Right cardiac atrium (tissue), 5 donors: ENCODE data around the gene PRDM16. TPM values are rescaled to one million over a fixed set of nuclear protein-coding genes. Genes with fewer than 3 reads are reported as not detected.
"Not testable (repeated sequence)": the region's sequence is repeated elsewhere in the genome, so short reads cannot be mapped to it uniquely, and the experiment has no call there.

Experiments
- ATAC-seq, 2 donors: fragments of 200-7000 bp; cut with Tn5 transposase; one replicate each; pipeline versions ENCODE4 v1.8.0 to v1.9.1; 2020; ENCODE audit warnings: moderate library complexity in 2 of 2, mild to moderate bottlenecking in 1 of 2
- DNase-seq, 3 donors: peaks; one replicate each; pipeline ENCODE4 v3.0.0-alpha.2; 2020
- H3K27ac ChIP-seq: one replicate; pipeline ENCODE4 v1.5.1; 2013; ENCODE audit warnings: mild to moderate bottlenecking, low read length, control low read depth, moderate library complexity
- H3K27me3 ChIP-seq: one replicate; pipeline ENCODE4 v1.6.1; 2013; ENCODE audit not compliant: control insufficient read depth, insufficient read depth
- H3K4me1 ChIP-seq: one replicate; pipeline ENCODE4 v1.6.1; 2013; ENCODE audit warnings: low read length; ENCODE audit not compliant: control insufficient read depth, insufficient read depth
- H3K4me3 ChIP-seq: one replicate; pipeline ENCODE4 v1.5.1; 2013; ENCODE audit warnings: low read length, control low read depth
- H3K9me3 ChIP-seq: one replicate; pipeline ENCODE4 v1.6.1; 2013; ENCODE audit warnings: low read length; ENCODE audit not compliant: control insufficient read depth
- WGBS: extraction: QIAGEN DNeasy Blood & Tissue Kit; methylation state at CpG from one replicate; pipeline ENCODE4 v1.1.7; 2013; 5-methylcytosine and 5-hydroxymethylcytosine counted together
- intact Hi-C, 4 donors: fragments of 100-400 bp; cut with DNase I; formaldehyde crosslinking; loops; one replicate each; pipeline versions ENCODE4 v1.11.0 to v1.14.0; 2022 to 2023
- polyA plus RNA-seq: library from polyadenylated mRNA; stranded (reverse); fragments of 200-250 nt; gene quantifications from one replicate; pipeline ENCODE4 v1.2.3, GENCODE V29; 2013
- total RNA-seq, 4 donors: library from RNA; stranded (reverse); fragmentation: NEBNext Ultra II Directional; extraction: Animal tissue kit (Norgen Biotek cat#: 25700); gene quantifications; one replicate each; pipeline ENCODE4 v1.2.1, GENCODE V29; 2021
- donor health status: healthy with polysubstance abuse.
- donor health status: DM: no; HTN: yes; CAD: no.
- donor health status: DM: no; HTN: no; CAD: no.
- donor health status: DM: no; HTN: yes; CAD: no; lungs with severe emphysema.
- donor health status: DM: yes; HTN: yes; CAD: no.

The PRDM16 gene
- total and polyA plus RNA-seq, 5 donors = 1.1 to 2.9 (median 1.9) TPM

DNA sequence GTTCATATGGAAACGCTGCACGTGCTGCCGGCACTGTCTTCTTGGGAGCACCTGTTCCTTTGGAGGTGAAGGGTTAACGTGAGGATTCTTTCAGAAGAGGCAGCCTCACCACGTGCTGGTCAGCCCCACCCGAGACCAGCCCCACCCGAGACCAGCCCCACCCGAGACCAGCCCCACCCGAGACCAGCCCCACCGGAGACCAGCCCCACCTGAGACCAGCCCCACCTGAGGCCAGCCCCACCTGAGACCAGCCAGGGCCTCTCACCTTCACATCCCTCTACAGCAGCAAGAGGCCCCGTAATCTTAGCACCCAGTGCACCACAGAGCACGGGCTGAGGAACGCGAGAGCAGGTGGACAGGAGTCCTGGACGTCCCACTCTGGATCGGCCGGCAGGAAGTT, 18.0 kb downstream of the PRDM16 start:
- 75% methylated on average over 17 of the region's 17 CpGs for WGBS
- Histone ChIP-seq H3K4me3 (no peak overlapping the region), H3K4me1 (no peaks in the 10 kb centered on the region), H3K27ac (no peak overlapping the region), H3K27me3 (no peaks in the 10 kb centered on the region), H3K9me3 (no peaks in the 10 kb centered on the region)
- DNase-seq (no peak), ATAC-seq (no peak)
- intact Hi-C loops = no loop called here

DNA sequence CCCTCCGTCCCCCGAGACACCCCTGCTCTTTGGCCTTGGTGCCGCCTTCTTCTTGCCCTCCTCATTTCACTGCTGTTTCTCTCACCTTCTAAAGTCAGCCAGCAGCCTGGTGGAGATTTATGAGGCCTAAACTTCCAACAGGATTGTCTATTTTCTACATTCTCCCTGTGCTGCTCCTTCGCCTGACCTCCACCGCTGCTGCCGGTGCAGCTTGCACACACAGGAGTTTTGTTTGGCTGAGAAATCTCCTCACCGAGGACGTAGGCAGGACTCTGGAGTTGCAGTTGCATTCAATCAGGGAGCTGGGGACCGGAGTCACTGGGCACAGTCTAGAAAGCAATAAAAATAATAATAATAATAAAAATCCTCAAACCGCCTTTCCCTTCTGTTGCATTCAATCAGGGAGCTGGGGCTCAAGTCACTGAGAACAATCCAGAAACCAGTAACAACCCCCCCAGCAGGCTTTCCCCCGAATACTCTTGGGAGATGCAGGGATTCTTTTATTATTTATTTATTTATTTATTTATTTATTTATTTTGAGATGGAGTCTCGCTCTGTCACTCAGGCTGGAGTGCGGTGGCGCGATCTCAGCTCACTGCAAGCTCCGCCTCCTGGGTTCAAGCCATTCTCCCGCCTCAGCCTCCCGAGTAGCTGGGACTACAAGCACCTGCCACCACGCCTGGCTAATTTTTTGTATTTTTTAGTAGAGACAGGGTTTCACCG, 19.1 kb downstream of the PRDM16 start:
- H3K27me3 ChIP-seq, H3K9me3 ChIP-seq, ATAC-seq, H3K4me1 ChIP-seq, intact Hi-C loops, DNase-seq, H3K4me3 ChIP-seq, H3K27ac ChIP-seq: not testable (repeated sequence)
- 85% methylated on average over 20 of the region's 20 CpGs for WGBS

DNA sequence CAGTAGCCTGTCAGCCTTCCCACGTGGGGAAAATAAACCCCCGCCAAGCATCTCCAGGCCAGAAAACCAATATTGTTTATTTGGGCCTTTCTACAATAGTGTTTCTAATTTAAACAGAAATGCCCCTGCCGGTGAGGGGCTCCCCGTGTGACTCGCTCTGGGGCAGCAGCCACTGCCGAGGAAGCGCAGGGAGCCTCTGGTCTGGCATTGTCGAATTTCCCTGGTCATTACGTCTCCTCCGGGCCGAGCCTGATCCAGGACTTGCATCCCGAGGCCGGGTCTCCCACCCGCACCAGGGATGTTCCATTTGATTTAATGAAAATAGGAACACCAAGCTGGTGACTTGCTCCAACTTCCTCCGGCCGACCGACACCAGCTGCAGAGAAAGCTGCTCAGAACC, 20.5 kb downstream of the PRDM16 start:
- H3K4me1 ChIP-seq = no peaks in the 10 kb centered on the region
- H3K4me3 ChIP-seq = no peak overlapping the region
- H3K9me3 ChIP-seq = no peaks in the 10 kb centered on the region
- ATAC-seq (no peak), DNase-seq (no peak)
- H3K27me3 ChIP-seq = no peaks in the 10 kb centered on the region
- H3K27ac ChIP-seq = no peak overlapping the region
- 85% methylated on average over 17 of the region's 17 CpGs for WGBS
- intact Hi-C loops = no loop called here

DNA sequence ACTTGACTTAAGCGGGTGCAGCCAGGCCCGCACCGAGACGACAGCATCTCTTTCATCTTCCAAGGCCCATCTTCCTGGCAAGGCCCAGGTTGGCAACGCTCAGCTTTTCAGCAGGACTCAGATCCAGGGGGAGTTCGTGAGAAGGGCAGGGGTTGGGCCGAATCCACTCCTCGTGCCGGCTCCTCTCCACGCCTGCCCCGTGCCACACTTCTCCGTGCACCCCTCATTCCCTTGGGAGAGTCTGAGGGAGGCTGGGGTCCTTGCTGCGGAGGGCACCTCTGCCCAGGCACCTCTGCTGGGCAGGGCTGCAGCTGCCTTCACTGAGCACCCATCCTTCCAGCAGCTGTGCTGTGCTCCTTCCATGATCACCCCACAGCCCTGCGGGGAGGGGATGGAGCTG, 22.3 kb downstream of the PRDM16 start:
- WGBS = 93% methylated on average over 14 of the region's 14 CpGs
- peak in 1 of 3 donors; percentile 56 for DNase-seq

DNA sequence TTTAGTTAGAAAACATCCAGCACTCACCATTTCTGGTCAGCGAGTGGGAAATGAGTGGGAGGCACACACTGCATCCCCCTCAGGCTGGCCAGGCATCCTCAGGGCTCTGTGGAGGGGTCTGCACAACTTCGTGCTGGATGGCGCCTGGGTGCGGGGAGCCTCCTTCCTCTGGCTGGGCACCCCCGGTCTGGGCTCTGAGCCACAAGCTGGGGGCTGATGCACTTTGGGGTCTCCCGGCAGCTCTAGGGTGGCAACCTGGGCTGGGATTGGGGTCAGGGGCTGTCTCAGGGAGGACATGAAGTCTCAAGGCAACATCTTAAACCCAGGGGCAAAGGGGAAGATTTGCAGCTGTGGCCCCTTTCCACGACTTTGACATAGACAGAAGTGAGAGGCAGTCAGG, 23.5 kb downstream of the PRDM16 start:
- no peak for DNase-seq
- Histone ChIP-seq H3K4me1 (no peaks in the 10 kb centered on the region), H3K27ac (no peak overlapping the region), H3K9me3 (no peaks in the 10 kb centered on the region), H3K4me3 (no peak overlapping the region), H3K27me3 (no peaks in the 10 kb centered on the region)
- ATAC-seq = no peak
- intact Hi-C loops = no loop called here
- 75% methylated on average over 7 of the region's 7 CpGs for WGBS

More for the DNA sequence above, 22.3 kb downstream of the PRDM16 start:
- no peak overlapping the region for H3K4me3 ChIP-seq
- no peaks in the 10 kb centered on the region for H3K4me1 ChIP-seq
- intact Hi-C loops = no loop called here
- H3K27me3 ChIP-seq = no peaks in the 10 kb centered on the region
- H3K27ac ChIP-seq = no peak overlapping the region
- no peak for ATAC-seq
- no peaks in the 10 kb centered on the region for H3K9me3 ChIP-seq

DNA sequence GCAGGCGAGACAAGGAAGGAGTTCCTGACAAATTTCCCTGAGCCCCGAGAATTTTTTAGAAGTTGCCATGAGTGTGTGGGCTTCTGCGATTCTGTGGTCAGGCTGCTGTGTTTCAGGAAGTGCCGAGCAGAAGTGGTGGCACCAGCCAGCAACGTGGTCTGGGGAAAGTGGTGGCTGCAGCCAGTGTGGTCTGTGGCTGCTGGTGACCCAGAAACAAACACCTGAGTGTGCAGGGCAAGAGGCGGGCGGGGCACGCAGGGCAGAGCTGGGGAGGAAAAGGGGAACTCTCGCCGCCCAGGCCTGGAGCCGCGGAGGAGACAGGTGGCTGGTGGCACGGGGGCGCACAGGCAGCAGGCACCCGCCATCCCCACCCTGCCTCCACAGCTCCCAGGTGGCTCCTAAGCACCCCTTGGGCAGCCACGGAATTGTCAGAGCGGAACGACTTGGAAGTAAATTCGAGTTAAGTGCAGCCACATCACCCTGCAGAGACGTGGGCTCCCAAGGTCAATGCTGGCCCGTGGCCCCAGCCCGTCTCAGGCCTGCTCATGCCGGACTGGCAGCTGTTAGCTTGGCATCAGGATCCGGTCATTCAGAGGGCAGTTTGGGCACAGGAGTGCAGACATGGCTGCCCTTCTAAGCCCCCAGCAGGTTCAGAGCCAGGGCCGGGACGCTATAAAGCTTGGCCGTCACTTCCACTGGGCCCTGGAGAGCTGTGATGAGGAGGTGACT, 25.1 kb downstream of the PRDM16 start:
- no peak for ATAC-seq
- DNase-seq = no peak

DNA sequence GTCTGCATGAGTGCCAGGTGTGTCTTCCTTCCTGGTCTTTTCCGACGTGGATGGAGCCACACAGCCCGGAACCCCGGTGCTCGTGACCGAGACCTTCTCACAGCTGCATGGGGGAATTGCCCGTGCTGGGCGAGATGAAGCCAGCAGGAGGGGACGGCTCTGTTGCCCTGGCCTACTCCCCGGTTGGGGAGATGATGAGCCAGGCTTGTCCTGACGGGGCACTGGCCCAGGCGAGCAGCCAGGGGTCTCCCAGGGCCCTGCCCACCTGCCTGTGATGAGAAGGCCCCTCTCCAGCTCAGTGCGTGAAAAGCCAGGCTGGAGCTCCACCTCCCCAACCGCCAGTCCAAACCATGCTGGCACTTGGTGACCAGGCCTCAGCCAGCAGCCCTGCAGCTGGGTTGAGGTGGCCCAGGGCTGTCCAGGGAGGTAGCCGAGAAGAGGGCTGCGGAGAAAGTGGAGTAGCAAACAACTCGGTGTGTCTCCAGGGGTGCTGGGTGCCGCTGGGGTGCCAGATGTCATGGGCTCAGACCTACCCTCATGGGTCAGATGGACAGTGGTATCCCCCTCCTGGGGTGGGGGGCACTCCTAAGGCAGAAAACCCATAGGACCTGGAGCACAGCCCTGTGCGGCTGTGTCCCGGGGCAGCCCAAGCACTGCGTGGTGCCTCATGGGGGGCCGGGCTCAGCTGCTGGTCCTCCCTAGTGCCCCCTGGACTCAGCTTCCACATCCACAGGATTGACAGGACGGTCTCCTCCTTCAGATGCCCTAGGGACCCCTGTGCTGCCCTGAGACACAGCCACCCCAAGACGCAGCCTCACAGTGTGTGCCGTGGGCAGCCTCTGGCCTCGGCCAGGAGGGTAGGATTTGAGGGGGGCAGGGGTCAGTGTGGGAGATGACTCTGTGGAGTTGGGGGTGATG, 26.1 kb downstream of the PRDM16 start:
- Histone ChIP-seq H3K27ac (no peak overlapping the region), H3K9me3 (no peaks in the 10 kb centered on the region), H3K4me3 (no peak overlapping the region), H3K4me1 (no peaks in the 10 kb centered on the region), H3K27me3 (no peaks in the 10 kb centered on the region)
- intact Hi-C loops = no loop called here
- 91% methylated on average over 26 of the region's 26 CpGs for whole genome bisulfite sequencing
- DNase-seq (peak in 1 of 3 donors; percentile 46), ATAC-seq (no peak)

More for the DNA sequence above, 25.1 kb downstream of the PRDM16 start:
- 82% methylated on average over 27 of the region's 27 CpGs for WGBS
- Histone ChIP-seq H3K4me1 (no peaks in the 10 kb centered on the region), H3K4me3 (no peak overlapping the region), H3K9me3 (no peaks in the 10 kb centered on the region), H3K27me3 (no peaks in the 10 kb centered on the region), H3K27ac (no peak overlapping the region)
- intact Hi-C loops = no loop called here

DNA sequence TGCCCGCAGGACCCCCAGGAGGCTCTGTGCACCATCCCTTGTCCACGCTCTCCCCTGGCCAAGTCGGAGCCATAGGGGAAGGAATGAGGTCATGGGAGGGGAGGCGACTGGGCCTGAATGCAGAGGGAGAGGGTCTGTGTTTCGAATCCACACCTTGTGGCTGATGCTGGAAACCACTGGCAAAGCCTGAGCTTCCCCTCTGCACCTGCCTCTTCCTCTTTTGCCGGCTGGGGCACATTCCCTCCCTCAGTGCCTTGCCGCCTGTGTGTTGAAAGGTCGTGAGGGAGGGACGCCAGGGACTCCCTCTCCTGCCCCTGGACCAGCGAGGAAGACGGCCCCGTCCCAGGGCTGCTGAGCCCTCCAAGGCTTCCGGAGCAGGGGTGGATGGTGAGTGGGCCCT, 27.3 kb downstream of the PRDM16 start:
- Histone ChIP-seq H3K27ac (no peak overlapping the region), H3K4me3 (no peak overlapping the region), H3K9me3 (no peaks in the 10 kb centered on the region), H3K4me1 (no peaks in the 10 kb centered on the region), H3K27me3 (no peaks in the 10 kb centered on the region)
- WGBS = 60% methylated on average over 13 of the region's 13 CpGs
- ATAC-seq (no peak), DNase-seq (no peak)
- intact Hi-C loops = no loop called here

DNA sequence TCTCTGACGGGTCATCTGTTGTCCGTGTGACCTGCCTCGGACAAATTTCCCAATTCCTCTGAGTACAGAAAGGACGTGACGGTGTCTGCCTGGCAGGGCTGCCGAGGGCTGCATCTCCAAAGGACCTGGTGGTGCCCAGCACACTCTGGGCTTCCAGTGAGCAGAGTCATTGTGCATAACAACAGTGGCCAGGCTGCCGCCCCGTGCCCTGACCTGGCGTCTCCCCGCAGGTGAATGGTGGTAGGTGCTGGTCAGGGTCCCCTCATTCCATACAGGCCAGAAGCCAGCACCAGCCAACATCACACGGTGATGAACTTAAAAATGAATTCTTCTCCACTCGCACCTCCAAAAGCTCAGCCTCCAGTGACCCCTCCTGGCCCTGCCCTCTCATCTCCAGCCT, 28.2 kb downstream of the PRDM16 start:
- Histone ChIP-seq H3K4me3 (no peak overlapping the region), H3K4me1 (no peaks in the 10 kb centered on the region), H3K27ac (no peak overlapping the region), H3K27me3 (no peaks in the 10 kb centered on the region), H3K9me3 (no peaks in the 10 kb centered on the region)
- 80% methylated on average over 12 of the region's 12 CpGs for WGBS
- DNase-seq (no peak), ATAC-seq (no peak)
- intact Hi-C loops = no loop called here

DNA sequence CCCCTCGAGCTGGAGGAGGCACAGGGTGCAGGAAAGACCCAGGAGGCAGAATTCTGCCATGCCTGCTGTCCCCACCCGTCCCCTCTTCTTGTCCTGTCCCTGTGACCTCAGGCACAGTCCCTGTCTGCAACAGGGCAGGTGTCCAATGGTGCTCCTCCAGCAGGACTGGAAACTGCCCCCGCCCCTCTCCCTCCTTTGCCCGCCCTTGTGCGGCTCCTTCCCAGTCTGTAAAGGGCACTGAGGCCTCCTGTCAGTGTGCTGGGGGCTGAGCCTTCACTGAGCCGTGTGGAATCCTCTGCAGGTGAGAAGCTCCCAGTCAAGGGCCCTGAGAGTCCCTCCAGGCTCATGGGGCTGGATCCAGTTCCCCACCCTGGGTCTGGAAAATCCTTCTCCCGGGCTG, 28.9 kb downstream of the PRDM16 start:
- ATAC-seq (no peak), DNase-seq (no peak)
- no peaks in the 10 kb centered on the region for H3K9me3 ChIP-seq
- 82% methylated on average over 7 of the region's 7 CpGs for WGBS
- no peaks in the 10 kb centered on the region for H3K4me1 ChIP-seq
- no peak overlapping the region for H3K4me3 ChIP-seq
- intact Hi-C loops = no loop called here
- no peaks in the 10 kb centered on the region for H3K27me3 ChIP-seq
- no peak overlapping the region for H3K27ac ChIP-seq

DNA sequence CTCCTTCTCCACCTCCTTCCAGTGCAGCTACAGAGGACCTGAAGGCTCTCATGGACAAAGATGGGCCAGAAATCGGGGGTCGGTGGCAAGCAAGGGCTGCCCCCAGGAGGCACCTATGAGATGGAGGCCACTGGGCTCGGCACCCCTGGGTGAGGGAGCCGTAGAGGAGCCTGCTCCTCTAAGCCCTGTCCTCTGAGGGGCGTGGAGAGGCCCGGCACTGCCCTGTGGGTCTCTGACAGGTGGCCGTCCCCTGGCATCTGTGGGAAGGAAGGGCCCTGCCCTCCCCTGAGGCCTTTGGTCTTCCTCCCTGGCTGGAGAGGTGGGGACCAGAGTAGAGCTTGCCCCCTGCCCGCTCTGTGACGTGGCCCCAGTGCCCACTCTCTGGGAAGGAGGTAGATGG, 30.9 kb downstream of the PRDM16 start:
- no peak overlapping the region for H3K27ac ChIP-seq
- no peaks in the 10 kb centered on the region for H3K27me3 ChIP-seq
- H3K9me3 ChIP-seq = no peaks in the 10 kb centered on the region
- intact Hi-C loops = no loop called here
- ATAC-seq (no peak), DNase-seq (no peak)
- H3K4me3 ChIP-seq = no peak overlapping the region
- H3K4me1 ChIP-seq = no peaks in the 10 kb centered on the region
- WGBS = 90% methylated on average over 9 of the region's 9 CpGs
